ENCODE measurements around the gene MSH5. TPM values are rescaled to one million over a fixed set of nuclear protein-coding genes. Genes with fewer than 3 reads are reported as not detected.

MSH5 gene
- total RNA-seq, 1 experiment from 2014 or later, result 13.4 TPM

DNA sequence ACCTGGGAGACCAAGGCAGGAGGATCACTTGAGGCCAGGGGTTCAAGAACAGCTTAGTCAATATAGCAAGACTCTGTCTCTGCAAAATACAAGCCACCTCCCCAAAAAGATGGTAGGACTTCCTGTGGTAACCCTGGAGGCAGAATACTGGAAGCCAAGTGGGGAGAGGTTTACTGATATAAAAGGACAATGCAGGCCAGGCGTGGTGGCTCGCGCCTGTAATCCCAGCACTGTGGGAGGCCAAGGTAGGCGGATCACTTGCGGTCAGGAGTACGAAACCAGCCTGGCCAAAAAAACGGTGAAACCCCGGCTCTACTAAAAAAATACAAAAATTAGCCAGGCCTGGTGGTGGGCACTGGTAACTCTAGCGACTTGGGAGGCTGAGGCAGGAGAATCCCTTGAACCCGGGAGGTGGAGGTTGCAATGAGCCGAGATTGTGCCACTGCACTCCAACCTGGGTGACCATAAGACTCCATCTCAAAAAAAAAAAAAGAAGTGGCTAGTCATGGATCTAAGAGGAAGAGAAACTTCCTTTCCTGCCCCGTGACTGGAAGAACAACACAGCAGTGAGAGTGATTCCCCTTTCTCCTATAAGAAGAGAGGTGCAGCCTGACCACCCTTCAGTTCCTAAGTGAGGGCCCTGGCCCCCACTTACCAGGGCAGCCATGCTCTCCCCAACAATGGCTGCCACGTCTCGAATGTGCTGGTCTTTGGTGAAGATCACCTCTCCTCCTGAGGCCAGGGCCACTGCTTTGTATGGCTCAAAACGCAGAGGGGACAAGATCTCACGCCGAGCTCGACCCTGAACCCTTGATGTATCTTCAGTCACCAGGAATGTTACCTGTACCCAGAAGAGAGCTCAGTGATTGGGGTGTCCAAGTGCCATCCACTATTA, 28.8 kb downstream of the MSH5 start:
- Histone ChIP-seq H3K36me3 (no peaks in the 10 kb centered on the region), H3K27ac (no peak overlapping the region), H3K4me1 (no peaks in the 10 kb centered on the region), H3K27me3 (no peaks in the 10 kb centered on the region), H3K4me3 (no peak overlapping the region), H3K9me3 (replicated peaks) (no peaks in the 10 kb centered on the region)
- DNase-seq, result no peak

DNA sequence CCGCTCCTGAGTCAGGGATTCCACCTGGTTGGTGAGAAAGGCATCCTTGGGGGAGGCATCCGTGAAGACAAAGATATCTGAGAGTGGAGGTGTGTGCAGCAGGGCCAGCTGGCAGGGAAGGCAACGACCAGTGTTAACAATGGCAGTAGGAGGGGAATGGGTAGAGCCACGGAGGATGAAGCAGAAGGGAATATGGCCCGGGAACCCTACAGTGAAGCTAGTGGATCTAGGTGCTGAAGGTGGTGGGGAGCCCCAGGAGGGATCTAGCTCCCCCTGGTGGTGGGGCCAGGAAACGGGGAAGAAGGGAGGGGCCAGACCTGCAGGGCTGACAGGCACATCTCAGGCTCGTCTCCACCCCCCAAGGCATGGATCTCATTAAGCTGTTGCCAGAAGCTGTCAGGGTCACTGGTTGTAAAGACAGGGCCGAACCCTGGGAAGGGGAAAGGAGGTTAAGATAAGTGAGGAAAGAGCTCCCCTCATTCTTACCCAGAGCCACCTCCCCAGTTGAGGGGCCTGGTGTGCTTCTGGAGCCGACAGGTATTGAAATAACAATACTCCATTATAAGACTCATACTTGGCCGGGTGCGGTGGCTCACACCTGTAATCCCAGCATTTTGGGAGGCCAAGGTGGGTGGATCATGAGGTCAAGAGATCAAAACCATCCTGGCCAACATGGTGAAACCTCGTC, 30.0 kb downstream of the MSH5 start:
- Histone ChIP-seq H3K27me3 (no peaks in the 10 kb centered on the region), H3K4me3 (no peak overlapping the region), H3K36me3 (no peaks in the 10 kb centered on the region), H3K4me1 (no peaks in the 10 kb centered on the region), H3K9me3 (replicated peaks) (no peaks in the 10 kb centered on the region), H3K27ac (no peak overlapping the region)
- DNase-seq, result peak; percentile 68 to 80

DNA sequence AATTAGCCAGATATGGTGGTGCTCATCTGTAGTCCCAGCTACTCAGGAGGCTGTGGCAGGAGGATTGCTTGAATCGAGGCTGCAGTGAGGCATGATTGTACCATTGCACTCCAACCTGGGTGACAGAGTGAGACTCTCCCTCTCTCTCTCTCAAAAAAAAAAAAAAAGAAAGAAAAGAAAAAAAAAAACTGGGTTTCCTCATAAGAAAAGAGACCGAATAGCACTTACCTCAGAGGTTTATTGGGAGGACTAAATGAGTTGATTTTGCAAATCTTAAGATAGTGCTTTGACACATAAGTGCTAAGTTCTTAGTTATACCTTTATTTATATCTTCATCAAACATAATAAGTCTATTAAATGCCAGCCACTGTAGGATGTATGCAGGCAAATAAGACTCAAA, 31.1 kb downstream of the MSH5 start:
- Histone ChIP-seq H3K9me3 (replicated peaks) (no peaks in the 10 kb centered on the region), H3K27me3 (no peaks in the 10 kb centered on the region), H3K27ac (no peak overlapping the region), H3K36me3 (no peaks in the 10 kb centered on the region), H3K4me1 (no peaks in the 10 kb centered on the region), H3K4me3 (no peak overlapping the region)
- no peak for DNase-seq

DNA sequence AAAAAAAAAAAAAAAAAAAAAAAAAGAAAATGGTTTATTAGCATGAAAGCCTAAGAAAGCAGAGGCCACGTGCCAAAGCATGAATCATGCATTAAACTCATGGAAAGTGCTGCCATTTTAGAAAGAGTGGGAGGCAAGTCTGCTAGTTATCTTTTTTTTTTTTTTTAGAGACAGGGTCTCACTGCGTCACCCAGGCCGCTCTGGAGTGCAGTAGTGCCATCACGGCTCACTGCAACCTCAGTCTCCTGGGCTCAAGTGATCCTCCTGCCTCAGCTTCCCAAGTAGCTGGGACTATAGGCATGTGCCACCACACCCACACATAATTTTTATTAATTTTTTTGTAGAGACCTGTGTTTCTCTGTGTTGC, 32.2 kb downstream of the MSH5 start:
- no peak for DNase-seq
- Histone ChIP-seq H3K36me3 (no peaks in the 10 kb centered on the region), H3K27me3 (no peaks in the 10 kb centered on the region), H3K4me3 (no peak overlapping the region), H3K4me1 (peaks cover 2% of the 10 kb centered on the region; the same call in 1 of the 2 replicates), H3K9me3 (replicated peaks) (no peaks in the 10 kb centered on the region), H3K27ac (no peak overlapping the region)

DNA sequence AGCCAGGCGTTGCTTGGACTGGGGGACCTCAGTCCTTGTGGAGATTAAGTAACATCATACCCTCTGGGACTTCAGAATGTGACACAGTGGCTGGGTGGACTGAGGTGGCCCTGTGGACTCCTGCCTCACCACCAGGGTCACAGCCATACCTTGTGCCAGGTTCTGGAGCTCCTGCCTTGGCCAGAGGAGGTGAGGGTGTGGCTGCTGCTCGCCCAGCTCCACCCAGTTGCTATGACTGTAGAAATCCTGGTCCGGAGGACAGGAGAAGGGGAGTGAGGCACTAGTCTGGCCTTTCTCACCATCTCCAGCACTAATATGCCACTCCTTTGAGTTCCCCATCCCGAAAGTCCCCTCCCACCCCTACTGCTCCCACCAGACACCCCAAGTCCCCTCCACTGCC, 35.4 kb downstream of the MSH5 start:
- Histone ChIP-seq H3K27me3 (no peaks in the 10 kb centered on the region), H3K36me3 (peaks cover 3% of the 10 kb centered on the region), H3K27ac (no peak overlapping the region), H3K4me3 (no peak overlapping the region), H3K9me3 (replicated peaks) (no peaks in the 10 kb centered on the region), H3K4me1 (peaks cover 3% of the 10 kb centered on the region; the same call in 1 of the 2 replicates)
- no peak for DNase-seq

DNA sequence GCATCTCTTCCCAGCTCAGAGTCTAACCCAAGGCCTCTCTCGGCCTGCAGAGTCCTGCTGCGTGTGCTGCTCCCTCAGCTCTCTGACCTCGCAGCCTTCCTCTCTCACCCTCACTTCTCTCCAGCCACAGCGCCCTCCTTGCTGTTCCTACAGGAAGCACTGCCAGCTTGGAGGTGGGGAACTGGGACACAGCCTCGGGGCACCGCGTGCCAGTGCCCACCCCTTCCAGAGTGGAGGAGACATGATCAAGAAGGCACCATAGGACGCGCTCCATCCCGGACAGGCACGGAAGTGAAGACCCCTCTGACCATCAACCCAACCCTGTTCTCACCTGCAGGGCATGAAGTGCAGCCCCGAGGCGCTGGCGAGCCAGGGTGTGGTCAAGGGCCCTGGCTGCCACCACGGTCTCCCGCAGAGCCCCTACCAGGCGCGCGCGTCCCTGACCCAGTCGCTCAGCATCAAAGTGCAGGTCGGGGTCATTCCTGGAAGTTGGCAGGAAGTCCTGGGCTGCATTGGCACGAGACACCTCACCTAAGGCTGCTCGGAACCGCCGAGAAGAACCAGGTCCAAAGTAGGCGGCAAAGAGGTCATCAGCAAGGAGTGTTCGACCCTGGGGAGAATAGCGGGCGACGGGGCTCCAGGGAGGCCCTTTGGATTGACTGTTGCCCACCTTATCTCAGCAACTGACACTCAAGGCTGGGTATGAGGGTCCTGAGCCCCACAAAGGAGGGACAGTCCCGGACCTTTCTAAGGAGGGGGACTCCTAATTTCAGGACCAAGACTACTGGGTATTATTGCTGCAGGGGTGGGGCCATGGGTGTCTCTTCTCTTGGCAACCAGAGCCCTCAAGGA, 36.1 kb downstream of the MSH5 start:
- no peak overlapping the region for H3K27ac ChIP-seq
- peaks cover 10% of the 10 kb centered on the region for H3K36me3 ChIP-seq
- H3K9me3 ChIP-seq (replicated peaks), result no peaks in the 10 kb centered on the region
- DNase-seq, result no peak
- no peak overlapping the region for H3K4me3 ChIP-seq
- H3K27me3 ChIP-seq, result no peaks in the 10 kb centered on the region
- peaks cover 3% of the 10 kb centered on the region; the same call in 1 of the 2 replicates for H3K4me1 ChIP-seq

DNA sequence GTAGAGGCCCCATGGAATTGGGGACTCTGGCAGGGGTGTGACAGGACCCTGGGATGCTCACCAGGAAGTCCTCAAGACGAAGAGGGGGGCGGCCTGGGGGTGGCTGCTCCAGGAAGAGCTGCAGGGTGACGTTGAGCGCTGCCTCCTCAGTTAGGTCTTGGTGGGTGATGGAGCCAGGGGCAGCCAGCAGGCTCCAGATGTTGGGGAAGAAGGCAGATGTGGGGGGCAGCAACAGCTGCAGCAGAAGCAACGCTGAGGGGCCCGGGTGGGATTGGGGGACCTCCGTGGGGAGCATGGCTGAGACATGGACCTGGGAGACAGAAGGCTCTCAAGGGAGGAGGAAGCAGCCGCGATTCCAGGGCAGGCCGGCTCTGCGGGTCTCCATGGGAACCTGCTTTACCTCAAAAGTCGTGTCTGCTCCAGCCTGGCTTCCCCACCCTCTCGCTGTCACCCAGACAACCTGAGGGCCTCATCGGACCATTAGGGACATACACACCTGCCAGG, 36.7 kb downstream of the MSH5 start:
- H3K9me3 ChIP-seq (replicated peaks), result no peaks in the 10 kb centered on the region
- no peak overlapping the region for H3K27ac ChIP-seq
- H3K27me3 ChIP-seq, result no peaks in the 10 kb centered on the region
- DNase-seq, result no peak
- peaks cover 3% of the 10 kb centered on the region; the same call in 1 of the 2 replicates for H3K4me1 ChIP-seq
- H3K36me3 ChIP-seq, result peaks cover 15% of the 10 kb centered on the region
- H3K4me3 ChIP-seq, result no peak overlapping the region

DNA sequence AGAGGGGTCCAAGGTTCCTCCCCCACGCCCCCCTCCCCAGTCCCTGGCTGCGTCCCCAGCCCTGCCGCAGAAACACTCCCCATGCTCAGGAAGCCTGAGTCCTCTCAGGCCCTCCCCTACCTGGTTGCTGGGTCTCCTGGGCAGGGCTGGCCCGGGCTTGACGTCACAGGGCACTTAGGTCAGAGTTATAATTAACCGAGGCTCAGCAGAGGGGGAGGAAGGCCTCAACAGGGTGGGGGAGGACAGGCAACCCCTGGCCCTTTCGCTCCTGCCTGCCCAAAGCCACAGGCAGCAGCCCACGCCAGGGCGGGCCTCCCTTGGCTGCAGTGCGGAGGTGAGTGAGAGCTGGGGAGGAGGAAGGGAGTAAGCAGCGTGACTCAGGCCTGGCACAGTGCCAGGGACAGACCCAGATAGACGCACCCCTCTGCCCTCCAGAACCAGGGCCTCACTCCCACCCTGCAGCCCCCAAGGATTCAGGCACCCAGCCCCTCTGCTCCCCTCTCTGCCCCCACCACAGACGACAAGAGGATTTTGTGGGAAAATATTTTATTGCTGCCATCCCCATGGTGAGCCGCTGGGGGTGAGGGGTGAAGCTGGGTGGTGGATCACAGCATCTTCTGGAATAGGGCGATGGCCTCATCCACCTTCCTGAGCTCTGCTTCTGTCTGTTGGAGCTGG, 37.3 kb downstream of the MSH5 start, which contains the start of gene VWA7:
Gene VWA7 (minus strand): TSS at position 340 of the 678 bp plus-strand sequence. CDS start 549 bp downstream, outside the sequence.
- Histone ChIP-seq H3K4me3 (no peak within 1 kb of the TSS), H3K27ac (no peak within 1 kb of the TSS), H3K36me3 (peaks cover 15% of the 10 kb centered on the region), H3K9me3 (replicated peaks) (no peaks in the 10 kb centered on the region), H3K4me1 (peaks cover 3% of the 10 kb centered on the region; the same call in 1 of the 2 replicates), H3K27me3 (no peaks in the 10 kb centered on the region)
- DNase-seq, result peak; percentile 45 to 51

DNA sequence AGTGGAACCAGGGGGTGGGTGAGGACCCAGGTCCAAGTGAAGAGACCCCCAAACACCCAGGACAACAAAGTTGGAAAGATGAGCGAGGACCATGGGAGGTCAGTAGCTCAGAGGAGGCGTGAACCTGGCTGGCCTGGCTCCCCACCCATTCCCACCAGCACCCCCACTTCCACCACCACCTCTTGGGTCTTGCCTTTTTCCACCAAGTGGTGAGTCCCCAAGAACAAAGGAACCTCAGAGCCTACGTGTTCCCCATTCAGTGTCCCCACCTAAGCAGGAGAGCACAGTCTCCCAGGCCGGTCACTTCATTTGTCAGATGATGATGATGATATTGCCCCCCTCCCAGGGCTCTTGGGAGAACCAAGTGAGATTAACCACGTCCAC, 37.9 kb downstream of the MSH5 start:
- Histone ChIP-seq H3K27me3 (no peaks in the 10 kb centered on the region), H3K36me3 (peaks cover 18% of the 10 kb centered on the region), H3K4me3 (no peak overlapping the region), H3K27ac (no peak overlapping the region), H3K4me1 (peaks cover 3% of the 10 kb centered on the region; the same call in 1 of the 2 replicates), H3K9me3 (replicated peaks) (no peaks in the 10 kb centered on the region)
- DNase-seq, result no peak

DNA sequence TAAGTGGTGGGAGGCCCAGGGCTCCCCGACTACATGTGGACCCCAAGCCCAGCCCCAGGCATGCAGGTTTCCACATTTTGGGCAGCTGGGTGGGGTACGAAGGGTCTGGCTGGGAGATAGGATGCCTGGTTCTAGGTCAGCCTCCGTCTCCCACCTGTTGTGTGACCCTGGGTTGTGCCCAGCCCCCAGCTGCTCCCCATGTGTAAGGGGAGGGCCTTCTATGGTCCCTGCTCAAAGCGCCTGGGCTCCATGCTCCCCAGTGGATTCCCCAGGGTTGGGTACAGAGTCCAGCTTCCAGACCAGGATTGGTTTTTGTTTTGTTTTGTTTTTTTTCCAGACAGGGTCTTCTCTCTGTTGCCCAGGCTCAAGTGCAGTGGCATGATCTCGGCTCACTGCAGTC, 38.4 kb downstream of the MSH5 start:
- Histone ChIP-seq H3K4me3 (no peak overlapping the region), H3K27ac (no peak overlapping the region), H3K9me3 (replicated peaks) (no peaks in the 10 kb centered on the region), H3K4me1 (peaks cover 3% of the 10 kb centered on the region; the same call in 1 of the 2 replicates), H3K27me3 (no peaks in the 10 kb centered on the region), H3K36me3 (peaks cover 22% of the 10 kb centered on the region)
- no peak for DNase-seq

DNA sequence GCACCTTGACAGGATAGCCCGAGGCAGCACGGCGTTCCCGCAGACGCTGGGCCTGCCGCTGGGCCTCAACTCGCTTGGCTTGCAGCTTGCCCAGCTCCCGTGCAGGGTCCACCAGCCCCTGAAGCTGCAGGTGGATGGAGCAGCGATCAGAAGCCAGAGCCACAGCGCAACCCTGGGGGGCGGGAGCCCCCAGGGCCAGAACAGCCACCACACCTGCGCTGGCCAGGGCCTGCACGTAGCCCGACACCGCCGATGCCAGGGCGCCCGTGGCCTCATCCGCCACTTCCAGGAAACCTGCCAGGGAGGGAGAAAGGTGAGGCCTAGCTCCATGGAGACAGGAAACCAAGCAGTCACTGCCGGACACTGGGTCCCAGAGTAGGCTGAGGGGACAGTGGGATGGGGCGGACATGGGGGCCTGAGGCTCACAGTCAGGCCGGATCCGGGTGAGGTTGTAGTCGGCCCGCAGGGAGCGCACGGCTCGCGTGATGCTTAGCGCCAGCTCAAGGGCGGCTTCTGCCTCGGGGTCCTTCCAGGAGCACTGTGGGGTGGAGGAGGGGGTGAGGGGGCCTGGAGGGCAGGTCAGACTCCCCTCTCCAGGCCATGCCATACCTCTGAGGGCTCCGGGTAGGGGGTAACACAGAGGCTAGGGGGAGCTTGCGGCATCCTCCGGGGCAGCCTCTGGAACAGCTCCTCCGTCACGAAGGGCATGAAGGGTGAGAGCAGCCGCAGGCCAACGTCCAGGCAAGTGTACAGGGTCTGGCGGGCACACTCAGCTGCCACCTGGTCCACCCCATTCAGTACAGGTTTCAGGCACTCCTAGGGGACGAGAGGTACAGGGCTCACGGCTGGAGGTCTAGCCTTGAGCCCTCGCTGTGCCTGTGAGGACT, 39.4 kb downstream of the MSH5 start:
- no peaks in the 10 kb centered on the region for H3K27me3 ChIP-seq
- no peaks in the 10 kb centered on the region for H3K9me3 ChIP-seq (replicated peaks)
- H3K36me3 ChIP-seq, result peaks cover 26% of the 10 kb centered on the region
- peaks cover 3% of the 10 kb centered on the region; the same call in 1 of the 2 replicates for H3K4me1 ChIP-seq
- no peak overlapping the region for H3K27ac ChIP-seq
- no peak overlapping the region for H3K4me3 ChIP-seq
- DNase-seq, result no peak

DNA sequence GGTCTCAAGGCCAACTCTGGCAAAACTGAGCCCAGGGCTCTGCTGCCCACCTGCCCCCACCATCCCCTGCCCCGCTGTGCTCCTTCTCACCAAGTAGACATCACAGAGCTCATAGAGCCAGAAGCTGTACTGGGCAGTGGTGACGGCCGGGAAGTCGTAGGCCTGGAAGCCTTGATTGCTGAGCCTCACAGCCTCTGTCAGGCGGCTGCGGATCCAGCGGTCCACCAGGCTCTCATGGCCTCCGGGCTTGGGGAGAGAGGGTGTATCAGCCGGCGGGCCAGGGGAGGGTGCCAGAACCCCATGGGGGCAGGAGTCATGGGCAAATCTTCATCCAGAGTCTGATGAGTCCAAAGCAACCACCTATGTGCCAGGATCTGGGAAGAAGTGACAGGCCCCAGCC, 40.1 kb downstream of the MSH5 start:
- peaks cover 30% of the 10 kb centered on the region for H3K36me3 ChIP-seq
- H3K4me3 ChIP-seq, result no peak overlapping the region

More for the DNA sequence above, 40.1 kb downstream of the MSH5 start:
- Histone ChIP-seq H3K27me3 (no peaks in the 10 kb centered on the region), H3K9me3 (replicated peaks) (no peaks in the 10 kb centered on the region), H3K27ac (no peak overlapping the region), H3K4me1 (peaks cover 3% of the 10 kb centered on the region; the same call in 1 of the 2 replicates)
- DNase-seq, result no peak
